CD4-positive, alpha-beta T cell (primary cell): ENCODE measurements around the gene FCRLB. TPM values are rescaled to one million over a fixed set of nuclear protein-coding genes. Genes with fewer than 3 reads are reported as not detected.
A peak's percentile ranks its signal among the peaks of the same experiment; 100 is the strongest.

Source experiments
- ATAC-seq: fragments of 200-7000 bp; cut with Tn5 transposase; one replicate; pipeline ENCODE4 v1.10.0; 2022; ENCODE audit warnings: mild to moderate bottlenecking; ENCODE audit not compliant: poor library complexity
- CTCF ChIA-PET: fragments of 350-600 bp; sonication (Branson Sonifier 250); formaldehyde crosslinking; loops from one replicate; lab custom pipeline; 2021; ENCODE audit warnings: antibody characterized with exemption, inconsistent platforms; lab: Charles Lee
- POLR2A ChIA-PET: fragments of 350-600 bp; sonication (Branson Sonifier 250); formaldehyde crosslinking; loops from one replicate; lab custom pipeline; 2021; ENCODE audit warnings: antibody characterized with exemption, inconsistent platforms; lab: Charles Lee
- DNase-seq, 14 experiments: peaks; one replicate each; pipeline ENCODE4 v3.0.0-alpha.2; 2013 to 2020; ENCODE audit warnings: mixed read lengths in 2 of 14
- H3K27ac ChIP-seq, 2 donors: one replicate each; pipeline versions ENCODE4 v1.5.1 to v1.7.0; 2013; ENCODE audit warnings: low read length in 2 of 2, low read depth in 1 of 2, mild to moderate bottlenecking in 1 of 2
- H3K27me3 ChIP-seq, 2 experiments: 1 replicate in 1 of 2; 2 replicates in 1 of 2; pipeline versions ENCODE4 v1.6.1 to v1.7.0; 2013; ENCODE audit warnings: low read length in 2 of 2, control low read depth in 1 of 2, mild to moderate bottlenecking in 1 of 2, moderate library complexity in 1 of 2; ENCODE audit not compliant: insufficient read depth in 2 of 2, control insufficient read depth in 1 of 2
- H3K36me3 ChIP-seq: one replicate; pipeline ENCODE4 v1.6.1; 2013; ENCODE audit warnings: low read length, control low read depth; ENCODE audit not compliant: insufficient read depth
- H3K4me1 ChIP-seq: one replicate; pipeline ENCODE4 v1.6.1; 2013; ENCODE audit warnings: low read length, control low read depth; ENCODE audit not compliant: insufficient read depth
- H3K4me3 ChIP-seq: one replicate; pipeline ENCODE4 v1.5.1; 2013; ENCODE audit warnings: mild to moderate bottlenecking, low read length, moderate library complexity
- H3K9me3 ChIP-seq, 2 experiments: 1 replicate in 1 of 2; 2 replicates in 1 of 2; pipeline versions ENCODE4 v1.6.1 to v1.7.0; 2013; ENCODE audit warnings: low read length in 2 of 2, mild to moderate bottlenecking in 2 of 2, control low read depth in 1 of 2, moderate library complexity in 1 of 2; ENCODE audit not compliant: control insufficient read depth in 1 of 2, insufficient read depth in 1 of 2
- H3K27ac Mint-ChIP-seq: one replicate; pipeline ENCODE4 v1.8.0; 2020; ENCODE audit warnings: mixed read lengths
- H3K27me3 Mint-ChIP-seq: one replicate; pipeline ENCODE4 v1.8.0; 2021; ENCODE audit warnings: mixed read lengths
- H3K36me3 Mint-ChIP-seq: one replicate; pipeline ENCODE4 v1.8.0; 2021; ENCODE audit warnings: low read depth, mixed read lengths
- H3K4me1 Mint-ChIP-seq: one replicate; pipeline ENCODE4 v1.8.0; 2021; ENCODE audit warnings: low read depth, mixed read lengths
- H3K4me3 Mint-ChIP-seq: one replicate; pipeline ENCODE4 v1.8.0; 2020; ENCODE audit warnings: mild to moderate bottlenecking, mixed read lengths
- H3K9me3 Mint-ChIP-seq: one replicate; pipeline ENCODE4 v1.8.0; 2020; ENCODE audit warnings: mixed read lengths
- CTCF ChIP-seq: fragments of 200-600 bp; IDR thresholded peaks from one replicate; pipeline ENCODE4 v1.8.0; 2022; ENCODE audit warnings: antibody characterized with exemption, mild to moderate bottlenecking
- intact Hi-C, 2 experiments: fragments of 100-400 bp; cut with DNase I in 1 of 2; cut with micrococcal nuclease in 1 of 2; formaldehyde crosslinking; loops; one replicate each; pipeline versions ENCODE4 v1.15.1 to v1.9.0; 2023 to 2025; cut with DNase I, micrococcal nuclease
- total RNA-seq, 174 experiments: library from RNA in 2 of 174; stranded (reverse) in 2 of 174; gene quantifications; one replicate each; pipeline ENCODE4 v1.2.3 and lab custom pipeline; 2021 to 2026

FCRLB gene
- total RNA-seq, 2 experiments from 2014 or later: 0.11 TPM; not detected in 1

DNA sequence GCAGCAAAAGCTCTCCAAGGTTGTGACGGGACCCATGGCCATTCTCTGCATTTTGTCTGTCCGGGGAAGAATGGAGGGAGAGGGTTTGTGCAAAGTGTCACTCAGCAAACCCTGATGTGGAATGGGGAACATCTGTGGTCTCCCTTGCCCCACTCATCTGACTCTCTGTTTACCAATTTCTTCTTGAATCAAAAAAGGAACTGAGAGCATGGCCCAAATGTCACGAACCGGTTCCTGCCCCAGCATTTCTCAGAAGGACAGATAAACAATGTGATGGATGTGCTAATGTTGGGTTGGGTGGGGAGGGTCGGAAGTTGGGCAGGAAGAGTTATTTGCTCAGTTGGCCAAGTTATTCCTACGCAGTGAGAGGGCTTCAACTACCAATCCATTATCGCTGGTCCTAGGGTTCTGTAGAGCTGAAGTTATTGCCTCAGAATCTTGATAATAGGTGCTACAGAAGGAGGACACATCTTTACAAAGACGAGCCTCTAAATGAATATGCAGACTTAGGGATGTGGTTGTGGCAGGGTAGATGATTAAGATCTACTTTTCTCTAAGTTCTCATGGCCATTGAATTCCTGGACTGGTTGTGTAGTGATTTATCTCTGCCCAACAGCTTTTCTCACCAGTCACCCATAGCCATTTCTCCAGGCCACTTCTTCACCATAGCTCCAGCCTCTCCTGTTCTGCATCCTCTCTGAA, 18.7 kb downstream of the FCRLB start:
- Histone ChIP-seq H3K4me1 (peaks cover 19% of the 10 kb centered on the region), H3K36me3 (no peaks in the 10 kb centered on the region), H3K4me3 (no peak overlapping the region), H3K27me3 (no peaks in the 10 kb centered on the region), H3K9me3 (no peaks in the 10 kb centered on the region), H3K27ac (no peak overlapping the region)
- no peak for ATAC-seq
- DNase-seq: peak in 2 of 14 experiments; percentile 37 to 40
- no peaks in the 10 kb centered on the region for H3K9me3 Mint-ChIP-seq
- TF ChIP-seq CTCF: no peak
- peaks cover 25% of the 10 kb centered on the region for H3K27me3 Mint-ChIP-seq
- no peak overlapping the region for H3K4me3 Mint-ChIP-seq
- intact Hi-C loops: loop anchor here (2.0 to 10.0 kb wide), 3 partner anchors 13 to 515 kb away; partner anchors contain the start of genes APOA2 (in 2 of the 2) and TOMM40L (in 2 of the 2)
- peaks cover 20% of the 10 kb centered on the region for H3K4me1 Mint-ChIP-seq
- ChIA-PET POLR2A (interaction anchor here (2.3 to 4.1 kb wide), 2 partner anchors 10 to 13 kb away, joined by 15 to 38 read pairs; partner anchors contain the start of gene DUSP12), CTCF (interaction anchor here (0.8 to 2.1 kb wide), 3 partner anchors 9 to 256 kb away, joined by 3 to 10 read pairs (median 4); no protein-coding TSS in a partner anchor)
- H3K36me3 Mint-ChIP-seq: no peaks in the 10 kb centered on the region
- no peak overlapping the region for H3K27ac Mint-ChIP-seq

- Histone ChIP-seq H3K27ac (no peak overlapping the region), H3K9me3 (no peaks in the 10 kb centered on the region), H3K4me1 (peaks cover 19% of the 10 kb centered on the region), H3K36me3 (no peaks in the 10 kb centered on the region), H3K27me3 (no peaks in the 10 kb centered on the region), H3K4me3 (no peak overlapping the region)
- Mint-ChIP-seq H3K9me3 (no peaks in the 10 kb centered on the region), H3K4me3 (no peak overlapping the region), H3K4me1 (peaks cover 20% of the 10 kb centered on the region), H3K27me3 (peaks cover 24% of the 10 kb centered on the region), H3K27ac (no peak overlapping the region), H3K36me3 (no peaks in the 10 kb centered on the region)
- intact Hi-C loops: loop anchor here (1.0 to 10.0 kb wide), 5 partner anchors 14 to 516 kb away; partner anchors contain the start of genes APOA2 (in 2 of the 2) and TOMM40L (in 2 of the 2)
- ATAC-seq (no peak), DNase-seq (no peak)
- TF ChIP-seq CTCF: no peak
- ChIA-PET CTCF (interaction anchor here (0.7 to 2.1 kb wide), 7 partner anchors 8 to 257 kb away, joined by 3 to 10 read pairs (median 4); no protein-coding TSS in a partner anchor), POLR2A (interaction anchor here (0.9 to 4.1 kb wide), 3 partner anchors 9 to 14 kb away, joined by 6 to 38 read pairs (median 8); partner anchors contain the start of gene DUSP12)
Measured at GRCh38 chr1:161740921-161741320, 19.6 kb downstream of the FCRLB start.

DNA sequence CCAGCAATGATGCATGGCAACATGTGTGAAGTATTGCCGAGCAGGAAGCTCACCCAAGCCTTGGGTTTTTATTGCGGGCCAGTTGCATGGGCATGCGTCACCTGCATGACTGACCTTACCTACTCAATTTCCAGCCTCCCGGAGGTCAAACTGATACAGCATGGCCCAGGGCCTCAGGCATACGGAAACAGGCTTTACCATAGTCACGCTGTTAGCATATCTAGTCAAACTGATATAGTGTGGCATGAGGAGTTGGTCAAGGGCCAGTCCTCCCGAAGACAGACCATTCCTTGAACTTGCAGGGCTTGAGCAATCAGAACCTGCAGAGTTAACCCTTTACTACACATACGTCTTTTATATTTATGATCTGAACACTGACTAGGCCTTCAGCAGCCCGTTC, 21.9 kb downstream of the FCRLB start:
- DNase-seq (no peak), ATAC-seq (no peak)
- H3K9me3 Mint-ChIP-seq: no peaks in the 10 kb centered on the region
- POLR2A ChIA-PET: no interaction called here
- intact Hi-C loops: loop anchor here (10.0 kb wide), 2 partner anchors 178 to 518 kb away; partner anchors contain the start of genes APOA2 (in 2 of the 2) and TOMM40L (in 2 of the 2)
- no peak overlapping the region for H3K4me3 Mint-ChIP-seq
- peaks cover 28% of the 10 kb centered on the region for H3K4me1 Mint-ChIP-seq
- H3K27me3 ChIP-seq: no peaks in the 10 kb centered on the region
- H3K4me1 ChIP-seq: peaks cover 19% of the 10 kb centered on the region
- H3K27ac ChIP-seq: no peak overlapping the region
- CTCF ChIA-PET: interaction anchor here (0.6 to 2.1 kb wide), 2 partner anchors 13 to 17 kb away, joined by 4 to 10 read pairs; no protein-coding TSS in a partner anchor
- H3K27me3 Mint-ChIP-seq: peaks cover 18% of the 10 kb centered on the region
- no peak for TF ChIP-seq CTCF
- no peak overlapping the region for H3K4me3 ChIP-seq
- H3K27ac Mint-ChIP-seq: no peak overlapping the region
- H3K36me3 Mint-ChIP-seq: no peaks in the 10 kb centered on the region
- H3K9me3 ChIP-seq: no peaks in the 10 kb centered on the region
- no peaks in the 10 kb centered on the region for H3K36me3 ChIP-seq
